Glutamatergic neuron (in vitro differentiated cells): ENCODE data around the gene REM2. TPM values are rescaled to one million over a fixed set of nuclear protein-coding genes. Genes with fewer than 3 reads are reported as not detected.
A peak's percentile ranks its signal among the peaks of the same experiment; 100 is the strongest.

Source experiments
- DNase-seq: peaks from one replicate; pipeline ENCODE4 v3.0.0; 2022
- H3K27ac Mint-ChIP-seq: one replicate; pipeline ENCODE4 v1.8.0; 2020; ENCODE audit warnings: mild to moderate bottlenecking, mixed read lengths, inconsistent platforms; ENCODE audit not compliant: unreplicated experiment
- H3K27me3 Mint-ChIP-seq: one replicate; pipeline ENCODE4 v1.8.0; 2020; ENCODE audit warnings: mild to moderate bottlenecking, moderate library complexity, mixed read lengths, inconsistent platforms; ENCODE audit not compliant: unreplicated experiment
- H3K36me3 Mint-ChIP-seq: one replicate; pipeline ENCODE4 v1.8.0; 2020; ENCODE audit warnings: mild to moderate bottlenecking, mixed read lengths, inconsistent platforms; ENCODE audit not compliant: unreplicated experiment
- H3K4me1 Mint-ChIP-seq: one replicate; pipeline ENCODE4 v1.8.0; 2020; ENCODE audit warnings: mild to moderate bottlenecking, low read depth, mixed read lengths, inconsistent platforms; ENCODE audit not compliant: unreplicated experiment
- H3K4me3 Mint-ChIP-seq: one replicate; pipeline ENCODE4 v1.8.0; 2020; ENCODE audit warnings: mild to moderate bottlenecking, mixed read lengths, inconsistent platforms; ENCODE audit not compliant: unreplicated experiment
- H3K9me3 Mint-ChIP-seq: one replicate; pipeline ENCODE4 v1.8.0; 2020; ENCODE audit warnings: mild to moderate bottlenecking, moderate library complexity, mixed read lengths, inconsistent platforms; ENCODE audit not compliant: unreplicated experiment
- total RNA-seq: library from RNA; stranded (reverse); fragmentation: NEBNext Ultra II Directional; extraction: Animal tissue kit (Norgen Biotek cat#: 25700); gene quantifications from one replicate; pipeline ENCODE4 v1.2.1, GENCODE V29; 2021; ENCODE audit not compliant: unreplicated experiment
- TF ChIP-seq, protein P1 (sequence below): fragments of 200-600 bp; sonication (generic); IDR thresholded peaks from one replicate; pipeline ENCODE4 v1.5.0; 2021; ENCODE audit not compliant: partially characterized antibody, unreplicated experiment

Gene REM2
- total RNA-seq, 1 donor from 2014 or later, result 73.2 TPM

DNA sequence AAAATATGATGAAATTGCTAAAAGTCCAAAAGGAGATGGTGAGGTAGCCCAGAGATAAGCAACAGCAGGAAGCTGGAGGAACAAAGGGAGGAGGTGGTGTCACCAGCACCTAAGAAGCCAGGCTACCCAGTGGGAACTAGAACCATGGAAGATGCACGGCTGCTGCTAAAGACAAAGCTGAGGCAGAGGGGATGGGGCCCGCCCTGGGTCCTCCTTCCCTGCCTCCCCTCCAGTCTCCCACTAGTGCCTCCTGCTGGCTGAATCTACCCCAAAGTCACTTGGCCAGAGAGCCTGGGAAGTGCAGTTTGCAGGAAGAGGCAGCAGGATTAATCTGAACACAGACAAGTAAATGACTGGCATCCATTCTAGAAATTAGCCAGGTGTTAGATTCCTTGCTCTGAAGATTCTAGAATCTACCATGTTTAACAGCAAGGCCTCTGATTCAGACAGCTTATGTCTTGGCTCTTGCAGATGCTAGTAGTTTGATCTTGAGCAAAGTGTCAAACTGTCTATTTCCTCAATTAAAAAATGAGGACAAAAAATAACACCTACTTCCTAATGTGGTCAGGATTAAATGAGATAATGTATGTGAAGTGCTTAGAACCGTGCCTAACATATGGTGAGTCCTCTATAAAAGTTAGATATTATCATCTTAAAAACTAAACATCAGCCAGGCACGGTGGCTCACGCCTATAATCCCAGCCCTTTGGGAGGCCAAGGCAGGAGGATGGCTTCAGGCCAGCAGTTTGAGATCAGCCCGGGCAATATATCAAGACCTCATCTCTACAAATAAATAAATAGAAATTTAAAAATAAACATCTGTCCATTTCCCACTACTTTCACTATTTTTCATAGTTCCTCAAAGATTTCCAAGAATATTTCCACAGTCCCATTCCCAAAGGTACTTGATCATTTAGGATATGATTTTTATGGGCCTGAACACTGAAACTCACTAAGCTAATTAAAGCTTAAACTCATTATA, 17.3 kb upstream of the REM2 start:
- no peak overlapping the region for H3K27ac Mint-ChIP-seq
- no peaks in the 10 kb centered on the region for H3K27me3 Mint-ChIP-seq

DNA sequence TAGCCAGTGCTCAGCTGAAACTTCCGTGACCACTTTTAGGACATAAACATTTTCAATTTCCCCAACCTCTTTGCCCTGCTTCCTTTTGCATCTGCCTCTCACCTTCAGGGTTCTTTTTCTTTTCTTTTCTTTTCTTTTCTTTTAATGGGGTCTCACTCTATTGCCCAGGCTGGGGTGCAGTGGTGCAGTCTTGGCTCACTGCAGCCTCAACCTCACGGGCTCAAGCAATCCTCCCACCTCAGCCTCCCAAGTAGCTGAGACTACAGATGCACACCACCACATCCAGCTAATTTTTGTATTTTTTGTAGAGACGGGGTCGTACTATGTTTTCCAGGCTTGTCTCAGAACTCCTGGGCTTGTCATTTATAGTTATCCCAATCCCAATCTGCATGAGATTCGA, 16.1 kb upstream of the REM2 start:
- no peak overlapping the region for H3K4me3 Mint-ChIP-seq
- TF ChIP-seq, protein P1, sequence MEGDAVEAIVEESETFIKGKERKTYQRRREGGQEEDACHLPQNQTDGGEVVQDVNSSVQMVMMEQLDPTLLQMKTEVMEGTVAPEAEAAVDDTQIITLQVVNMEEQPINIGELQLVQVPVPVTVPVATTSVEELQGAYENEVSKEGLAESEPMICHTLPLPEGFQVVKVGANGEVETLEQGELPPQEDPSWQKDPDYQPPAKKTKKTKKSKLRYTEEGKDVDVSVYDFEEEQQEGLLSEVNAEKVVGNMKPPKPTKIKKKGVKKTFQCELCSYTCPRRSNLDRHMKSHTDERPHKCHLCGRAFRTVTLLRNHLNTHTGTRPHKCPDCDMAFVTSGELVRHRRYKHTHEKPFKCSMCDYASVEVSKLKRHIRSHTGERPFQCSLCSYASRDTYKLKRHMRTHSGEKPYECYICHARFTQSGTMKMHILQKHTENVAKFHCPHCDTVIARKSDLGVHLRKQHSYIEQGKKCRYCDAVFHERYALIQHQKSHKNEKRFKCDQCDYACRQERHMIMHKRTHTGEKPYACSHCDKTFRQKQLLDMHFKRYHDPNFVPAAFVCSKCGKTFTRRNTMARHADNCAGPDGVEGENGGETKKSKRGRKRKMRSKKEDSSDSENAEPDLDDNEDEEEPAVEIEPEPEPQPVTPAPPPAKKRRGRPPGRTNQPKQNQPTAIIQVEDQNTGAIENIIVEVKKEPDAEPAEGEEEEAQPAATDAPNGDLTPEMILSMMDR, result no peak
- H3K36me3 Mint-ChIP-seq, result no peaks in the 10 kb centered on the region
- no peak overlapping the region for H3K27ac Mint-ChIP-seq
- peaks cover 3% of the 10 kb centered on the region for H3K27me3 Mint-ChIP-seq
- peaks cover 4% of the 10 kb centered on the region for H3K9me3 Mint-ChIP-seq
- no peak for DNase-seq
- peaks cover 5% of the 10 kb centered on the region for H3K4me1 Mint-ChIP-seq

More for the DNA sequence above, 17.3 kb upstream of the REM2 start:
- no peak for DNase-seq
- Mint-ChIP-seq H3K9me3 (peaks cover 4% of the 10 kb centered on the region), H3K36me3 (no peaks in the 10 kb centered on the region), H3K4me3 (no peak overlapping the region), H3K4me1 (peaks cover under 1% of the 10 kb centered on the region)
- TF ChIP-seq, protein P1, result no peak

DNA sequence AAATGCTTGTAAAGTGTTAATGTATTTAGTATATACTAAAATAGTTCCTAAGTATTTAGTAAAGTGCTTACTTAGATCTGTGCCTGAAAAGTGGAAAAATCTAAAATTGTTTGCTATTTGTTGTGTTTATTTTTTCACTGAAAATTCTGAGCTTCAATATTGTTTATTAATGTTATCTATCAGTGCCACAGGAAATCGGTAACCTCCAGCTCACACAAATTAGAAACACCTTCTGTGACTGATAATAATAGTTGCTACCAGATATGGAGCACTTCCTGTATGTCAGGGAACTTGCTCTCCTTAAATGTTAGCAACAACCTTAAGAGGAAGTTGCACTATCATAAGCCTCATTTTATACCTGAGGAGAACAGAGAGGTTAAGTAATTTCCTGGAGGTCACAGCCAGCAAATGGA, 12.2 kb upstream of the REM2 start:
- peaks cover 4% of the 10 kb centered on the region for H3K9me3 Mint-ChIP-seq
- peak overlapping the region; percentile 80 for H3K27ac Mint-ChIP-seq
- H3K36me3 Mint-ChIP-seq, result no peaks in the 10 kb centered on the region
- TF ChIP-seq, protein P1, result no peak
- peaks cover 10% of the 10 kb centered on the region for H3K4me1 Mint-ChIP-seq
- peaks cover 3% of the 10 kb centered on the region for H3K27me3 Mint-ChIP-seq
- no peak for DNase-seq
- H3K4me3 Mint-ChIP-seq, result peak overlapping the region; percentile 87

DNA sequence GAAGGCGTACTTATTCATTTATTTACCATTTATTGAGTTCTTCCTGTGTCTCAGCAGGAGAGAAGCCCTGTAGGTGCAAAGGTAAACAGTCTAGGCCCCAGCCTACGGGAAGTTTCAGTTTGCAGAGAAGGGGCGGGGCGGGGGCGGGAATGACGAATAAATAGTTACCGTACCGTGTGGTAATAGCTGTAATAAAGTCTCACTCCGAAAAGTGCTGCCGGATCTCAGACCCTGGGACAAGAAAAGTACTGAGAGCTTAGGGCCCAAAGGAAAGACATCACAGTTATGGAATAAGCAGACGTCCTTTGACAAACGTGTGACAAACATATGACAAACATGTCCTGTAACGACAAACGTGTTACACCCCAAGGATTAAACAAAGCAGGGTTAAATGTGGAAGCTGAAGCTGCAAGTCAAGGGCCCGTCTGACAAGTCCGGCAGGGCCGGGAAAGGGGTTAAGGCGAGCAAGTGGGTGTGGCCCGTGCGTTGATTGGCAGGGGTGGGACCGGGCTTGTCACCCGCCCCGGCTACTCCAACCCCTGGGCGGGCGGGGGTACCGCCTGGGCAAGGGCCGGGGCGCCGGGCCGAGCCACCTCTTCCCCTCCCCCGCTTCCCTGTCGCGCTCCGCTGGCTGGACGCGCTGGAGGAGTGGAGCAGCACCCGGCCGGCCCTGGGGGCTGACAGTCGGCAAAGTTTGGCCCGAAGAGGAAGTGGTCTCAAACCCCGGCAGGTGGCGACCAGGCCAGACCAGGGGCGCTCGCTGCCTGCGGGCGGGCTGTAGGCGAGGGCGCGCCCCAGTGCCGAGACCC, 11.6 kb upstream of the REM2 start, which contains the start of gene LRP10:
LRP10 (plus strand) TSS at position 517 of the 809 bp plus-strand sequence. CDS start 564 bp downstream, outside the sequence.
- TF ChIP-seq, protein P1, result no peak
- Mint-ChIP-seq H3K9me3 (peaks cover 4% of the 10 kb centered on the region), H3K36me3 (no peaks in the 10 kb centered on the region), H3K27ac (peak within 1 kb of the TSS; percentile 80), H3K4me1 (peaks cover 10% of the 10 kb centered on the region), H3K27me3 (peaks cover 3% of the 10 kb centered on the region), H3K4me3 (peak within 1 kb of the TSS; percentile 87)
- DNase-seq, result peak; percentile 89
